Adipocyte (in vitro differentiated cells): ENCODE data around the gene SLC8A1.

Source experiments
- DNase-seq: peaks from one replicate; pipeline ENCODE4 v3.0.0-alpha.2; 2015; ENCODE audit warnings: low read depth
- H3K27me3 ChIP-seq: replicated peaks from 2 replicates; pipeline ENCODE4 v1.7.0; 2013; ENCODE audit warnings: mild to moderate bottlenecking, low read length, moderate library complexity; ENCODE audit not compliant: control insufficient read depth, insufficient read depth
- H3K36me3 ChIP-seq: 2 replicates; pipeline ENCODE4 v1.7.0; 2013; ENCODE audit warnings: low read length, mild to moderate bottlenecking, moderate library complexity; ENCODE audit not compliant: control insufficient read depth, insufficient read depth, severe bottlenecking
- H3K4me1 ChIP-seq: 2 replicates; pipeline ENCODE4 v1.7.0; 2013; ENCODE audit warnings: mild to moderate bottlenecking, low read length, moderate library complexity; ENCODE audit not compliant: control insufficient read depth, insufficient read depth
- H3K4me3 ChIP-seq: 2 replicates; pipeline ENCODE4 v1.7.0; 2013; ENCODE audit warnings: mild to moderate bottlenecking, low read length, moderate library complexity
- H3K9ac ChIP-seq: 2 replicates; pipeline ENCODE4 v1.7.0; 2013; ENCODE audit warnings: mild to moderate bottlenecking, low read length, moderate library complexity
- H3K9me3 ChIP-seq: 2 replicates; pipeline ENCODE4 v1.7.0; 2013; ENCODE audit warnings: mild to moderate bottlenecking, low read length, moderate library complexity; ENCODE audit not compliant: control insufficient read depth

SLC8A1 gene

GRCh38 chr2:40457366-40457765, 5.5 kb upstream of the SLC8A1 start:
- Histone ChIP-seq H3K27me3 (no peaks in the 10 kb centered on the region), H3K9ac (no peak overlapping the region), H3K4me1 (peaks cover 8% of the 10 kb centered on the region), H3K36me3 (no peaks in the 10 kb centered on the region), H3K9me3 (no peaks in the 10 kb centered on the region), H3K4me3 (no peak overlapping the region)
- DNase-seq = no peak

GRCh38 chr2:40456926-40457325, 5.0 kb upstream of the SLC8A1 start:
- H3K9ac ChIP-seq = no peak overlapping the region
- DNase-seq = no peak
- no peaks in the 10 kb centered on the region for H3K36me3 ChIP-seq
- H3K9me3 ChIP-seq = no peaks in the 10 kb centered on the region
- H3K4me1 ChIP-seq = peaks cover 9% of the 10 kb centered on the region
- no peak overlapping the region for H3K4me3 ChIP-seq
- H3K27me3 ChIP-seq = no peaks in the 10 kb centered on the region

- Histone ChIP-seq H3K27me3 (no peaks in the 10 kb centered on the region), H3K9me3 (no peaks in the 10 kb centered on the region), H3K4me3 (no peak overlapping the region), H3K4me1 (peaks cover 9% of the 10 kb centered on the region), H3K36me3 (no peaks in the 10 kb centered on the region), H3K9ac (no peak overlapping the region)
- no peak for DNase-seq
Measured at GRCh38 chr2:40455661-40456060, 3.8 kb upstream of the SLC8A1 start.

GRCh38 chr2:40454321-40454720, 2.4 kb upstream of the SLC8A1 start:
- no peaks in the 10 kb centered on the region for H3K36me3 ChIP-seq
- no peak overlapping the region for H3K4me3 ChIP-seq
- peaks cover 17% of the 10 kb centered on the region for H3K4me1 ChIP-seq
- DNase-seq = no peak
- no peaks in the 10 kb centered on the region for H3K9me3 ChIP-seq
- no peak overlapping the region for H3K9ac ChIP-seq
- no peaks in the 10 kb centered on the region for H3K27me3 ChIP-seq

- Histone ChIP-seq H3K9ac (peak overlapping the region; percentile 72), H3K36me3 (no peaks in the 10 kb centered on the region), H3K27me3 (no peaks in the 10 kb centered on the region), H3K9me3 (no peaks in the 10 kb centered on the region), H3K4me3 (peak overlapping the region; percentile 79), H3K4me1 (peaks cover 16% of the 10 kb centered on the region)
- DNase-seq = no peak
Measured at GRCh38 chr2:40452786-40453185, 896 bp upstream of the SLC8A1 start.

GRCh38 chr2:40450796-40451430, 977 bp downstream of the SLC8A1 start:
- peak; percentile 79 for DNase-seq
- H3K9ac ChIP-seq = peak overlapping the region; percentile 78
- peaks cover 4% of the 10 kb centered on the region for H3K36me3 ChIP-seq
- no peaks in the 10 kb centered on the region for H3K27me3 ChIP-seq
- no peaks in the 10 kb centered on the region for H3K9me3 ChIP-seq
- H3K4me3 ChIP-seq = peak overlapping the region; percentile 84
- H3K4me1 ChIP-seq = peaks cover 11% of the 10 kb centered on the region

GRCh38 chr2:40450066-40450795, 1.7 kb downstream of the SLC8A1 start:
- no peaks in the 10 kb centered on the region for H3K27me3 ChIP-seq
- peak; percentile 71 for DNase-seq
- peak overlapping the region; percentile 78 for H3K9ac ChIP-seq
- no peaks in the 10 kb centered on the region for H3K9me3 ChIP-seq
- H3K4me3 ChIP-seq = peak overlapping the region; percentile 84
- H3K36me3 ChIP-seq = peaks cover 4% of the 10 kb centered on the region
- H3K4me1 ChIP-seq = peaks cover 11% of the 10 kb centered on the region

GRCh38 chr2:40448476-40449079, 3.3 kb downstream of the SLC8A1 start:
- H3K9me3 ChIP-seq = no peaks in the 10 kb centered on the region
- H3K4me1 ChIP-seq = peaks cover 11% of the 10 kb centered on the region
- H3K27me3 ChIP-seq = no peaks in the 10 kb centered on the region
- peak; percentile 73 for DNase-seq
- H3K4me3 ChIP-seq = no peak overlapping the region
- H3K9ac ChIP-seq = no peak overlapping the region
- H3K36me3 ChIP-seq = peaks cover 4% of the 10 kb centered on the region

GRCh38 chr2:40445467-40445866, 6.4 kb downstream of the SLC8A1 start:
- Histone ChIP-seq H3K4me1 (peaks cover 6% of the 10 kb centered on the region), H3K9ac (no peak overlapping the region), H3K36me3 (peaks cover 4% of the 10 kb centered on the region), H3K9me3 (no peaks in the 10 kb centered on the region), H3K27me3 (no peaks in the 10 kb centered on the region), H3K4me3 (no peak overlapping the region)
- no peak for DNase-seq

- no peaks in the 10 kb centered on the region for H3K36me3 ChIP-seq
- no peak overlapping the region for H3K4me3 ChIP-seq
- DNase-seq = no peak
- H3K27me3 ChIP-seq = no peaks in the 10 kb centered on the region
- no peak overlapping the region for H3K9ac ChIP-seq
- H3K9me3 ChIP-seq = no peaks in the 10 kb centered on the region
- peaks cover 12% of the 10 kb centered on the region for H3K4me1 ChIP-seq
Measured at GRCh38 chr2:40440835-40441234, 11.1 kb downstream of the SLC8A1 start.

- no peaks in the 10 kb centered on the region for H3K9me3 ChIP-seq
- no peaks in the 10 kb centered on the region for H3K27me3 ChIP-seq
- DNase-seq = peak; percentile 41
- H3K4me1 ChIP-seq = peaks cover 25% of the 10 kb centered on the region
- no peaks in the 10 kb centered on the region for H3K36me3 ChIP-seq
- no peak overlapping the region for H3K4me3 ChIP-seq
- H3K9ac ChIP-seq = no peak overlapping the region
Measured at GRCh38 chr2:40439473-40439872, 12.4 kb downstream of the SLC8A1 start.
